IMR-90 (cell line): Measurements from ENCODE around the gene PAFAH2. TPM values are rescaled to one million over a fixed set of nuclear protein-coding genes. Genes with fewer than 3 reads are reported as not detected.

ENCODE experiments used
- ATAC-seq: fragments of 200-7000 bp; cut with Tn5 transposase; 2 replicates; pipeline ENCODE4 v1.9.1; 2020; ENCODE audit warnings: low read depth, mild to moderate bottlenecking, moderate library complexity
- Bru-seq: library from RNA; stranded (reverse); fragments of 400-500 nt; gene quantifications from one replicate; lab custom pipeline; 2021; lab: Mats Ljungman, UMichigan
- BruChase-seq, 2 experiments: library from RNA; stranded (reverse); fragments of 400-500 nt; gene quantifications; one replicate each; lab custom pipeline; 2021; lab: Mats Ljungman, UMichigan
- BruUV-seq: library from RNA; stranded (reverse); fragments of 400-500 nt; replicated peaks from 2 replicates; lab custom pipeline; 2021; lab: Mats Ljungman, UMichigan
- CTCF ChIA-PET: fragments of 300-600 bp; formaldehyde crosslinking; extraction: SDS; loops from one replicate; lab custom pipeline; 2021; ENCODE audit warnings: antibody characterized with exemption; lab: Yijun Ruan, JAX
- POLR2A ChIA-PET: fragments of 300-600 bp; sonication (Branson Sonifier 250); formaldehyde crosslinking; loops from one replicate; lab custom pipeline; 2022; ENCODE audit warnings: antibody characterized with exemption; ENCODE audit not compliant: unreplicated experiment; lab: Charles Lee
- DNase-seq: peaks from one replicate; pipeline ENCODE4 v3.0.0; 2013
- H2AFZ ChIP-seq: replicated peaks from 2 replicates; pipeline ENCODE3; 2013; ENCODE audit warnings: low read length, mild to moderate bottlenecking; ENCODE audit not compliant: poor library complexity
- H2AK5ac ChIP-seq: 2 replicates; pipeline ENCODE4 v1.6.1; 2013; ENCODE audit warnings: low read depth, low read length, inconsistent platforms
- H2AK9ac ChIP-seq: replicated peaks from 2 replicates; pipeline ENCODE3; 2013; ENCODE audit warnings: mild to moderate bottlenecking, low read depth, low read length, moderate library complexity; ENCODE audit not compliant: poor library complexity
- H2BK120ac ChIP-seq: 2 replicates; pipeline ENCODE4 v1.6.1; 2013; ENCODE audit warnings: low read depth, low read length, inconsistent platforms
- H2BK15ac ChIP-seq: 3 replicates; pipeline ENCODE4 v1.6.1; 2013; ENCODE audit warnings: low read depth, low read length, inconsistent platforms
- H2BK20ac ChIP-seq: 2 replicates; pipeline ENCODE4 v1.6.1; 2013; ENCODE audit warnings: low read depth, mild to moderate bottlenecking, inconsistent platforms, low read length, moderate library complexity
- H2BK5ac ChIP-seq: 2 replicates; pipeline ENCODE4 v1.6.1; 2013; ENCODE audit warnings: mild to moderate bottlenecking, low read depth, low read length, inconsistent platforms; ENCODE audit not compliant: poor library complexity, severe bottlenecking
- H3K14ac ChIP-seq: replicated peaks from 2 replicates; pipeline ENCODE4 v1.6.1; 2013; ENCODE audit warnings: low read depth, low read length, inconsistent platforms
- H3K18ac ChIP-seq: 2 replicates; pipeline ENCODE4 v1.6.1; 2013; ENCODE audit warnings: low read depth, low read length, control low read depth
- H3K23ac ChIP-seq: 2 replicates; pipeline ENCODE4 v1.6.1; 2013; ENCODE audit warnings: low read depth, low read length, inconsistent platforms
- H3K27ac ChIP-seq: 2 replicates; pipeline ENCODE4 v1.5.1; 2013; ENCODE audit warnings: mild to moderate bottlenecking, control low read depth, low read length; ENCODE audit not compliant: insufficient read depth
- H3K27me3 ChIP-seq: 2 replicates; pipeline ENCODE4 v1.6.1; 2013; ENCODE audit warnings: low read length; ENCODE audit not compliant: control insufficient read depth, insufficient read depth
- H3K36me3 ChIP-seq: 2 replicates; pipeline ENCODE4 v1.6.1; 2013; ENCODE audit warnings: low read length, mixed read lengths; ENCODE audit not compliant: control insufficient read depth, insufficient read depth
- H3K4ac ChIP-seq: 2 replicates; pipeline ENCODE4 v1.6.1; 2013; ENCODE audit warnings: low read depth, low read length, inconsistent platforms
- H3K4me1 ChIP-seq: 2 replicates; pipeline ENCODE4 v1.6.1; 2013; ENCODE audit warnings: low read length, mixed read lengths; ENCODE audit not compliant: control insufficient read depth, insufficient read depth
- H3K4me2 ChIP-seq: 2 replicates; pipeline ENCODE4 v1.6.1; 2013; ENCODE audit warnings: low read depth, mild to moderate bottlenecking, control low read depth, low read length, moderate library complexity
- H3K4me3 ChIP-seq: 2 replicates; pipeline ENCODE4 v1.5.1; 2013; ENCODE audit warnings: low read depth, mild to moderate bottlenecking, control low read depth, low read length, moderate library complexity; ENCODE audit not compliant: insufficient read depth
- H3K56ac ChIP-seq: 2 replicates; pipeline ENCODE4 v1.6.1; 2013; ENCODE audit warnings: low read length, inconsistent platforms; ENCODE audit not compliant: insufficient read depth; ENCODE audit errors: extremely low read depth
- H3K79me1 ChIP-seq, 2 experiments: 2 replicates each; pipeline ENCODE4 v1.6.1; 2013; ENCODE audit warnings: low read length in 2 of 2, inconsistent platforms in 1 of 2, low read depth in 1 of 2
- H3K9ac ChIP-seq: 2 replicates; pipeline ENCODE4 v1.6.1; 2013; ENCODE audit warnings: low read depth, low read length, control low read depth
- H3K9me1 ChIP-seq: 2 replicates; pipeline ENCODE4 v1.6.1; 2013; ENCODE audit warnings: low read length, inconsistent platforms; ENCODE audit not compliant: insufficient read depth
- H3K9me3 ChIP-seq: 2 replicates; pipeline ENCODE4 v1.6.1; 2013; ENCODE audit warnings: low read length; ENCODE audit not compliant: control insufficient read depth, insufficient read depth
- H4K20me1 ChIP-seq: 2 replicates; pipeline ENCODE4 v1.6.1; 2013; ENCODE audit warnings: low read length, inconsistent platforms; ENCODE audit not compliant: insufficient read depth
- H4K5ac ChIP-seq: 2 replicates; pipeline ENCODE4 v1.6.1; 2013; ENCODE audit warnings: mild to moderate bottlenecking, low read depth, low read length, control low read depth
- H4K8ac ChIP-seq, 2 experiments: 2 replicates each; pipeline ENCODE4 v1.6.1; 2013; ENCODE audit warnings: low read depth in 2 of 2, low read length in 2 of 2, control low read depth in 1 of 2, inconsistent platforms in 1 of 2
- H4K91ac ChIP-seq: 2 replicates; pipeline ENCODE4 v1.6.1; 2013; ENCODE audit warnings: low read depth, low read length, inconsistent platforms; ENCODE audit not compliant: insufficient read depth
- BHLHE40 ChIP-seq: fragments of 150-350 bp; IDR thresholded peaks from 2 replicates; pipeline ENCODE4 v1.6.1; 2016; ENCODE audit warnings: mild to moderate bottlenecking, low read depth, low read length
- CEBPB ChIP-seq: IDR thresholded peaks from 2 replicates; pipeline ENCODE4 v1.6.1; 2012; ENCODE audit warnings: low read depth, low read length, improper control_type of control experiment
- CHD1 ChIP-seq: IDR thresholded peaks from 2 replicates; pipeline ENCODE4 v1.6.1; 2012; ENCODE audit warnings: low read depth, low read length, improper control_type of control experiment
- ELK1 ChIP-seq: fragments of 150-350 bp; IDR thresholded peaks from 2 replicates; pipeline ENCODE4 v1.6.1; 2016; ENCODE audit warnings: low read depth, mild to moderate bottlenecking, low read length, moderate library complexity, borderline replicate concordance
- FOS ChIP-seq: fragments of 150-350 bp; IDR thresholded peaks from 2 replicates; pipeline ENCODE4 v1.6.1; 2016; ENCODE audit warnings: low read depth, low read length
- MAFK ChIP-seq: IDR thresholded peaks from 2 replicates; pipeline ENCODE4 v1.6.1; 2012; ENCODE audit warnings: low read depth, low read length, improper control_type of control experiment
- MAZ ChIP-seq: IDR thresholded peaks from 2 replicates; pipeline ENCODE4 v1.6.1; 2012; ENCODE audit warnings: low read depth, mild to moderate bottlenecking, low read length, improper control_type of control experiment, moderate library complexity, borderline replicate concordance
- MXI1 ChIP-seq: IDR thresholded peaks from 2 replicates; pipeline ENCODE4 v1.6.1; 2012; ENCODE audit warnings: low read depth, mild to moderate bottlenecking, low read length, moderate library complexity, borderline replicate concordance
- POLR2A ChIP-seq: IDR thresholded peaks from 2 replicates; pipeline ENCODE4 v1.6.1; 2012; ENCODE audit warnings: mild to moderate bottlenecking, low read depth, low read length
- RAD21 ChIP-seq: IDR thresholded peaks from 2 replicates; pipeline ENCODE4 v1.6.1; 2012; ENCODE audit warnings: low read length, improper control_type of control experiment
- RCOR1 ChIP-seq: IDR thresholded peaks from 2 replicates; pipeline ENCODE4 v1.6.1; 2012; ENCODE audit warnings: mild to moderate bottlenecking, low read length, improper control_type of control experiment; ENCODE audit not compliant: insufficient replicate concordance
- WGBS, 2 experiments: methylation state at CpG; one replicate each; pipeline versions ENCODE4 v1.1.5 to v1.1.7; 2013; ENCODE audit warnings: missing lambda C conversion rate in 2 of 2; ENCODE audit not compliant: insufficient read length in 1 of 2; ENCODE audit errors: extremely low coverage in 2 of 2; 5-methylcytosine and 5-hydroxymethylcytosine counted together
- dilution Hi-C: fragments of 300-500 bp; cut with HindIII; formaldehyde crosslinking; loops from one replicate; pipeline ENCODE4 v1.14.3; 2018; ENCODE audit warnings: low sequenced_read_pairs; ENCODE audit not compliant: unreplicated experiment
- in situ Hi-C: fragments of 300-500 bp; cut with MboI; formaldehyde crosslinking; loops from 3 replicates; pipeline ENCODE4 v1.14.3; 2019; ENCODE audit warnings: low sequenced_read_pairs, inconsistent platforms, mixed read lengths
- intact Hi-C: fragments of 100-400 bp; cut with micrococcal nuclease; formaldehyde crosslinking; loops from 2 replicates; pipeline ENCODE4 v1.10.0; 2022
- long read RNA-seq: library from polyadenylated mRNA; unstranded; transcript quantifications from one replicate; pipeline ENCODE4 v2.0.0, GENCODE V29; 2021; ENCODE audit not compliant: unreplicated experiment
- polyA plus RNA-seq, 3 experiments: library from polyadenylated mRNA; depleted of rRNA; stranded (reverse); fragments of >200 nt; gene quantifications; 2 replicates each; pipeline ENCODE4 v1.2.3, GENCODE V29; 2012; ENCODE audit warnings: low replicate concordance in 1 of 3
- total RNA-seq: library from RNA; depleted of rRNA; stranded (reverse); fragments of >200 nt; gene quantifications from 2 replicates; pipeline ENCODE4 v1.2.3, GENCODE V29; 2012; rRNA removed
- TF ChIP-seq, protein P1 (sequence below): fragments of 150-350 bp; IDR thresholded peaks from 2 replicates; pipeline ENCODE4 v1.6.1; 2017; ENCODE audit warnings: mild to moderate bottlenecking, antibody characterized with exemption, low read length, low read depth

PAFAH2 gene
- 11.9 and 12.2 TPM in 2 replicates for total RNA-seq
- polyA plus RNA-seq (2012; rRNA removed) = 7.2 and 8.3 TPM in 2 replicates
- polyA plus RNA-seq (2012; cell fraction: cytosol; rRNA removed) = 3.8 and 6.6 TPM in 2 replicates
- 5.5 and 9.9 TPM in 2 replicates for polyA plus RNA-seq (2012; cell fraction: nucleus; rRNA removed; ENCODE audit: low replicate concordance)
- Bru-seq, nascent RNA = percentile 57 among the genes with signal in this experiment
- percentile 66 among the genes with signal in this experiment for BruChase-seq, experiment 1, labeled RNA remaining after a 6-hour chase
- percentile 57 among the genes with signal in this experiment for BruChase-seq, experiment 2, labeled RNA remaining after a 2-hour chase
- long read RNA-seq, transcript PAFAH2-201 (11 exons, 3,581 nt) = major isoform, 11 of 24 reads
- long read RNA-seq, partial matches to known transcripts = 7 of 24 reads
- long read RNA-seq, other reads (novel, unspliced or antisense) = 6 of 24 reads

DNA sequence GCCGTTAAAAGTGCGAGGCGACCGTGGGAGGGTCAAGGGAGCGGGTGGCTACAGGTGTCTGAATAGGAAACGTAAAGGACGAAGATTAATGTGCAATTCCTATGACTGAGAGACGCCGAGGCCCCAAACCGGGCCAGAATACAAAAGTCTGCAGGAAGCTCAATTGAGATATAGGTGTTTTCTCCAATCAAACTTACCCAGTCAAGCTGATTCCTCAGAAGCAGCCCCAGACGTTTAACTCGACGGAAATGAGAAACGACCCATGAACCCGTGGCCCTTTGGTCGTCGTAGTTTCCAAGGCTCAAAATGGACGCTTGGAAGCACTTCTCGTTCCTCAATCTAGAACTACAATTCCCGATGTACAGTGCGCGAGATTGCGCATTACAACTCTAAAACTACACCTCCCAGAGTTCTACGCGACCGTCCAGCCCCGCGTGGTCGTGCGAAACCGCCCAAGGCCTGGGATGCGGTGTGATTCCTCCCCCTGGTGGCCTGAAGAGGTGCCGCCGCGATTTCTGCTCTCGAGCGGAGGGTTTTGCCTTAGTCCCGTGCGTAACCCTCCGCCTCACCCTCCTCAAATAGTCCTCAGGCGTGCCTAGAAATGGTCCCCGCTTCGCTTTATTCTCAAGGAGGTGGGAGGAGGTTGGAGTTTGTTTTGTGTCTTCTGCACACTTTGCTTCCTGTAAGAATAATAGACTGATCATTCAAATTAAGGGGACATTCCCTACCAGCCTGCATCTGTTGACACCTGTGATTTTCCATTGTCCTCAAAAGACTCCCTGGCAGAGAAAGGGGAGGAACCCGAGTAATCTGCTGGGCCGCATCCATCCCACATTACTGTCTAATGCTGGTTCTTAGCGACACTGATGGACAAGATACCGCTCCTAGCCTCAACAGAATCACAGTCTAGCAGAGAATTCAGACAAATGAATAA, at the start of gene PAFAH2:
TSS of gene PAFAH2 (minus strand) at position 236 of the 934 bp plus-strand sequence. CDS start 7,247 bp downstream, outside the sequence.
- H3K18ac ChIP-seq = peak within 1 kb of the TSS; percentile 53; the same call in 1 of the 2 replicates
- peak within 1 kb of the TSS; percentile 63 for H3K56ac ChIP-seq
- dilution Hi-C loops (no loop called here), intact Hi-C loops (loop anchor here (1.0 kb wide), 3 partner anchors 93 to 179 kb away; partner anchors contain the start of gene MTFR1L), in situ Hi-C loops (loop anchor here (5.0 to 10.0 kb wide), 2 partner anchors 101 to 173 kb away; no protein-coding TSS in a partner anchor)
- H3K14ac ChIP-seq = peak within 1 kb of the TSS; percentile 98
- peak within 1 kb of the TSS; percentile 84 for H4K91ac ChIP-seq
- H3K4ac ChIP-seq = peak within 1 kb of the TSS; percentile 91
- no peaks in the 10 kb centered on the region for H3K9me3 ChIP-seq
- no peaks in the 10 kb centered on the region for H4K20me1 ChIP-seq
- H4K8ac ChIP-seq = peak within 1 kb of the TSS; percentile 93 to 98
- no TSS peak for BruUV-seq
- H2AK5ac ChIP-seq = peak within 1 kb of the TSS; percentile 91
- no peaks in the 10 kb centered on the region for H3K36me3 ChIP-seq
- WGBS, 2 experiments = 0% methylated on average over 10 of the region's 47 CpGs; no CpG with 5 or more reads in 1 of the 2 experiments
- CTCF ChIA-PET = interaction anchor here (0.5 to 4.5 kb wide), 15 partner anchors 10 to 388 kb away, joined by 3 to 47 read pairs (median 4); partner anchors contain the start of gene PAQR7
- ATAC-seq = peak; percentile 99
- peak within 1 kb of the TSS; percentile 55 for H3K27ac ChIP-seq
- H3K4me2 ChIP-seq = peak within 1 kb of the TSS; percentile 85
- H2BK5ac ChIP-seq = peak within 1 kb of the TSS; percentile 77
- H2AK9ac ChIP-seq = peak within 1 kb of the TSS; percentile 93
- peak within 1 kb of the TSS; percentile 48 for H3K4me3 ChIP-seq
- H2AFZ ChIP-seq = peak within 1 kb of the TSS; percentile 87
- H3K27me3 ChIP-seq = no peaks in the 10 kb centered on the region
- POLR2A ChIA-PET = interaction anchor here (0.6 to 1.6 kb wide), 5 partner anchors 10 to 131 kb away, joined by 3 to 13 read pairs (median 4); no protein-coding TSS in a partner anchor
- peaks cover 4% of the 10 kb centered on the region for H3K4me1 ChIP-seq
- peak within 1 kb of the TSS; percentile 76 for H2BK120ac ChIP-seq
- H4K5ac ChIP-seq = peak within 1 kb of the TSS; percentile 95
- H2BK15ac ChIP-seq = peak within 1 kb of the TSS; percentile 40
- H3K9ac ChIP-seq = peak within 1 kb of the TSS; percentile 63
- peak; percentile 100 for DNase-seq
- H3K23ac ChIP-seq = peak within 1 kb of the TSS; percentile 92
- peaks cover 6% of the 10 kb centered on the region; the same call in 1 of the 2 replicates for H3K9me1 ChIP-seq
- peak within 1 kb of the TSS; percentile 55; the same call in 1 of the 2 replicates for H2BK20ac ChIP-seq
- H3K79me1 ChIP-seq = peaks cover 0 to 12% of the 10 kb centered on the region in 2 experiments; a peak in 3 of 4 replicates
- TF ChIP-seq, protein P1, sequence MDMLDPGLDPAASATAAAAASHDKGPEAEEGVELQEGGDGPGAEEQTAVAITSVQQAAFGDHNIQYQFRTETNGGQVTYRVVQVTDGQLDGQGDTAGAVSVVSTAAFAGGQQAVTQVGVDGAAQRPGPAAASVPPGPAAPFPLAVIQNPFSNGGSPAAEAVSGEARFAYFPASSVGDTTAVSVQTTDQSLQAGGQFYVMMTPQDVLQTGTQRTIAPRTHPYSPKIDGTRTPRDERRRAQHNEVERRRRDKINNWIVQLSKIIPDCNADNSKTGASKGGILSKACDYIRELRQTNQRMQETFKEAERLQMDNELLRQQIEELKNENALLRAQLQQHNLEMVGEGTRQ = peak; percentile 88
- no peak for TF ChIP-seq ELK1
- TF ChIP-seq RAD21 = peak; percentile 99
- TF ChIP-seq CEBPB = peak; percentile 97
- no peak; the same call in 1 of the 2 replicates for TF ChIP-seq MAFK
- TF ChIP-seq CHD1 = peak; percentile 84; the same call in 1 of the 2 replicates
- TF ChIP-seq MAZ = peak; percentile 89
- no peak for TF ChIP-seq RCOR1
- TF ChIP-seq MXI1 = peak; percentile 84; the same call in 1 of the 2 replicates
- 0 out of 2 replicates have a peak, but pooled peaks have one; percentile 19 for TF ChIP-seq FOS
- peak; percentile 94 for TF ChIP-seq BHLHE40
- TF ChIP-seq POLR2A = no peak; the same call in none of the 2 replicates
